Activated B cell treated with CpG ODN at 0.5 μM for 24 hours (primary cell): Measurements from ENCODE around the gene RAPH1. TPM values are rescaled to one million over a fixed set of nuclear protein-coding genes. Genes with fewer than 3 reads are reported as not detected.
A peak's percentile ranks its signal among the peaks of the same experiment; 100 is the strongest.

ENCODE experiments used
- ATAC-seq: fragments of 200-7000 bp; cut with Tn5 transposase; one replicate; pipeline ENCODE4 v1.10.0; 2021; ENCODE audit warnings: low read depth, mild to moderate bottlenecking, moderate library complexity
- CTCF ChIA-PET: fragments of 350-600 bp; sonication (Branson Sonifier 250); formaldehyde crosslinking; loops from one replicate; lab custom pipeline; 2021; ENCODE audit warnings: antibody characterized with exemption; lab: Charles Lee
- POLR2A ChIA-PET: fragments of 350-600 bp; sonication (Branson Sonifier 250); formaldehyde crosslinking; loops from one replicate; lab custom pipeline; 2021; ENCODE audit warnings: antibody characterized with exemption; lab: Charles Lee
- DNase-seq: peaks from one replicate; pipeline ENCODE4 v3.0.0; 2022
- H3K27ac Mint-ChIP-seq: one replicate; pipeline ENCODE4 v1.8.0; 2020; ENCODE audit warnings: mixed read lengths
- H3K27me3 Mint-ChIP-seq: one replicate; pipeline ENCODE4 v1.8.0; 2021; ENCODE audit warnings: mixed read lengths
- H3K36me3 Mint-ChIP-seq: one replicate; pipeline ENCODE4 v1.8.0; 2021; ENCODE audit warnings: low read depth, mixed read lengths
- H3K4me1 Mint-ChIP-seq: one replicate; pipeline ENCODE4 v1.8.0; 2021; ENCODE audit warnings: mixed read lengths
- H3K4me3 Mint-ChIP-seq: one replicate; pipeline ENCODE4 v1.8.0; 2020; ENCODE audit warnings: mild to moderate bottlenecking, mixed read lengths
- H3K9me3 Mint-ChIP-seq: one replicate; pipeline ENCODE4 v1.8.0; 2020; ENCODE audit warnings: mixed read lengths
- CTCF ChIP-seq: fragments of 200-600 bp; IDR thresholded peaks from one replicate; pipeline ENCODE4 v1.8.0; 2022; ENCODE audit warnings: antibody characterized with exemption, mild to moderate bottlenecking
- intact Hi-C: fragments of 100-400 bp; cut with micrococcal nuclease; formaldehyde crosslinking; loops from one replicate; pipeline ENCODE4 v1.15.1; 2024
- total RNA-seq: library from RNA; stranded (reverse); gene quantifications from 2 replicates; pipeline ENCODE4 v1.2.3, GENCODE V29; 2022

RAPH1 gene
- total RNA-seq, 1 donor from 2014 or later: 0.11 TPM

GRCh38 chr2:203535784-203536585 lies 884 bp upstream of the RAPH1 start:
- TF ChIP-seq CTCF: no peak
- no peak overlapping the region for H3K27ac Mint-ChIP-seq
- CTCF ChIA-PET: no interaction called here
- no peak for ATAC-seq
- no peak for DNase-seq
- H3K4me3 Mint-ChIP-seq: peak overlapping the region; percentile 83
- intact Hi-C loops: no loop called here
- H3K4me1 Mint-ChIP-seq: peaks cover 14% of the 10 kb centered on the region
- H3K27me3 Mint-ChIP-seq: peaks cover 51% of the 10 kb centered on the region
- H3K36me3 Mint-ChIP-seq: no peaks in the 10 kb centered on the region
- POLR2A ChIA-PET: no interaction called here
- H3K9me3 Mint-ChIP-seq: peaks cover 16% of the 10 kb centered on the region

GRCh38 chr2:203534621-203535077 lies 452 bp downstream of the RAPH1 start:
- POLR2A ChIA-PET: no interaction called here
- peak overlapping the region; percentile 74 for H3K4me3 Mint-ChIP-seq
- peaks cover 17% of the 10 kb centered on the region for H3K9me3 Mint-ChIP-seq
- H3K36me3 Mint-ChIP-seq: no peaks in the 10 kb centered on the region
- peaks cover 61% of the 10 kb centered on the region for H3K27me3 Mint-ChIP-seq
- H3K4me1 Mint-ChIP-seq: peaks cover 14% of the 10 kb centered on the region
- TF ChIP-seq CTCF: no peak
- DNase-seq: no peak
- H3K27ac Mint-ChIP-seq: no peak overlapping the region
- CTCF ChIA-PET: no interaction called here
- ATAC-seq: peak; percentile 42
- intact Hi-C loops: no loop called here

- CTCF ChIA-PET: no interaction called here
- Mint-ChIP-seq H3K27ac (no peak overlapping the region), H3K27me3 (peaks cover 65% of the 10 kb centered on the region), H3K4me1 (peaks cover 14% of the 10 kb centered on the region), H3K36me3 (no peaks in the 10 kb centered on the region), H3K9me3 (peaks cover 17% of the 10 kb centered on the region), H3K4me3 (peak overlapping the region; percentile 74)
- ATAC-seq (no peak), DNase-seq (no peak)
- intact Hi-C loops: no loop called here
- no peak for TF ChIP-seq CTCF
- POLR2A ChIA-PET: no interaction called here
Observed at GRCh38 chr2:203533676-203534591, 1.2 kb downstream of the RAPH1 start.

GRCh38 chr2:203532957-203533658 lies 2.0 kb downstream of the RAPH1 start:
- POLR2A ChIA-PET: no interaction called here
- CTCF ChIA-PET: no interaction called here
- H3K27me3 Mint-ChIP-seq: peaks cover 63% of the 10 kb centered on the region
- no peak for TF ChIP-seq CTCF
- intact Hi-C loops: no loop called here
- H3K4me1 Mint-ChIP-seq: peaks cover 14% of the 10 kb centered on the region
- H3K36me3 Mint-ChIP-seq: no peaks in the 10 kb centered on the region
- DNase-seq (no peak), ATAC-seq (no peak)
- no peak overlapping the region for H3K4me3 Mint-ChIP-seq
- no peak overlapping the region for H3K27ac Mint-ChIP-seq
- peaks cover 13% of the 10 kb centered on the region for H3K9me3 Mint-ChIP-seq
